Left ventricle myocardium superior (tissue), 1 donor: ENCODE results near the gene GNS. TPM values are rescaled to one million over a fixed set of nuclear protein-coding genes. Genes with fewer than 3 reads are reported as not detected.

Experiments used
- ATAC-seq: fragments of 200-7000 bp; cut with Tn5 transposase; one replicate; pipeline ENCODE4 v1.9.1; 2020; ENCODE audit warnings: mild to moderate bottlenecking, moderate library complexity
- DNase-seq: peaks from one replicate; pipeline ENCODE4 v3.0.0-alpha.2; 2020
- intact Hi-C: fragments of 100-400 bp; cut with micrococcal nuclease; formaldehyde crosslinking; loops from one replicate; pipeline ENCODE4 v1.11.0; 2022
- total RNA-seq: library from RNA; stranded (reverse); fragmentation: NEBNext Ultra II Directional; extraction: Animal tissue kit (Norgen Biotek cat#: 25700); gene quantifications from one replicate; pipeline ENCODE4 v1.2.1, GENCODE V29; 2021
- donor health status: DM: no; HTN: yes; CAD: no; lungs with severe emphysema.

The GNS gene
- total RNA-seq, 1 donor from 2014 or later, result 120 TPM

GRCh38 chr12:64666054-64666914 lies 92.9 kb downstream of the GNS start:
- intact Hi-C loops, result no loop called here
- peak; percentile 17 for ATAC-seq
- no peak for DNase-seq

GRCh38 chr12:64665514-64665913 lies 93.7 kb downstream of the GNS start:
- ATAC-seq, result peak; percentile 37
- no peak for DNase-seq
- intact Hi-C loops, result no loop called here

Other genes with a start within 250 kb of the GNS start
- 143 TPM for gene RASSF3, start 148.9 kb downstream of the GNS start, total RNA-seq
- gene TBC1D30, start 65.2 kb upstream of the GNS start, total RNA-seq, result 0.47 TPM